Muscle of arm (tissue), 12 donors: Measurements from ENCODE around the gene PTPRN2. TPM values are rescaled to one million over a fixed set of nuclear protein-coding genes. Genes with fewer than 3 reads are reported as not detected.
"Not testable (repeated sequence)": the region's sequence is repeated elsewhere in the genome, so short reads cannot be mapped to it uniquely, and the experiment has no call there.

ENCODE experiments used
- DNase-seq: peaks from one replicate; pipeline ENCODE4 v3.0.0-alpha.2; 2013
- polyA plus RNA-seq, 12 donors: library from polyadenylated mRNA; unstranded; fragments of 120-200 nt; gene quantifications; one replicate each; pipeline ENCODE4 v1.2.1, GENCODE V29; 2013; ENCODE audit not compliant: insufficient read length in 12 of 12

Gene PTPRN2
- polyA plus RNA-seq, 12 donors = 1.6 to 8.7 (median 2.3) TPM; not detected in 1

DNA sequence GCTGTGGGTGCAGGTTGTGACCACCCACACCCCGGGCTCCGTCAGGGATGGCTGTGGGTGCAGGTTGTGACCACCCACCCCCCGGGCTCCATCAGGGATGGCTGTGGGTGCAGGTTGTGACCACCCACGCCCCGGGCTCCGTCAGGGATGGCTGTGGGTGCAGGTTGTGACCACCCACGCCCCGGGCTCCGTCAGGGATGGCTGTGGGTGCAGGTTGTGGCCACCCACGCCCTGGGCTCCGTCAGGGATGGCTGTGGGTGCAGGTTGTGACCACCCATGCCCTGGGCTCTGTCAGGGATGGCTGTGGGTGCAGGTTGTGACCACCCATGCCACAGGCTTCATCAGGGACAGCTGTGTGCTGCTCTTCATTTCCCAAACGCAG lies 53.5 kb downstream of the PTPRN2 start:
- DNase-seq = not testable (repeated sequence)

DNA sequence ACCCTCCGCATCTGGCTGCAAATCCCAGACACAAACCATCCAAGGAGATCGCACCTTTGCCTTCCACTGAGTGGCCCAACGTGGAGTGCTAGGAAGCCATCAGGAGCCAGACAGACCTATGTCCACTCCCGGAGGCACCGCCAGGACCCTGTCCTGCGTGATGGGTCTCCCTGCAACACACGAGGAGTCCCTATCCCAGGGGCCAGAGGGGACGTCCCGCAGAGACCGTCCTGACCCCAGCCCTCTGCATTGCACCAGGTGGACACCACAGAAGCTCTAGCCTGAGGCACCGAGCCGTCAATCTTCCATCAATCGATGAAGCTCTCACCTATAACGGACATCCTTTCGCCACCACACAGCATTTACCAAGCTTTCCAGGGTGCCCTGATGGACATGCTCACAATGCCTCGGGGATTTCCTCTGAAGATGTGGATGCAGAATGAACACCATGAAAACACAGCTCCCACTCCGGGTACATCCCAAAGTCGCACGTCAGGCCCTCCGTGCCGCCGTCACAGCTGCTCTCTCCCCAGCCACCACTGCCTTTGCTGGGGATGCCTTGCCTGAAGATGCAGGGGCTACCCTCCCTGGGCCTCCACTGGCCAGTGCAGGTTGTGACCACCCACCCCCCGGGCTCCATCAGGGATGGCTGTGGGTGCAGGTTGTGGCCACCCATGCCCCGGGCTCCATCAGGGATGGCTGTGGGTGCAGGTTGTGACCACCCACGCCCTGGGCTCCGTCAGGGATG lies 54.1 kb downstream of the PTPRN2 start:
- DNase-seq = no peak

DNA sequence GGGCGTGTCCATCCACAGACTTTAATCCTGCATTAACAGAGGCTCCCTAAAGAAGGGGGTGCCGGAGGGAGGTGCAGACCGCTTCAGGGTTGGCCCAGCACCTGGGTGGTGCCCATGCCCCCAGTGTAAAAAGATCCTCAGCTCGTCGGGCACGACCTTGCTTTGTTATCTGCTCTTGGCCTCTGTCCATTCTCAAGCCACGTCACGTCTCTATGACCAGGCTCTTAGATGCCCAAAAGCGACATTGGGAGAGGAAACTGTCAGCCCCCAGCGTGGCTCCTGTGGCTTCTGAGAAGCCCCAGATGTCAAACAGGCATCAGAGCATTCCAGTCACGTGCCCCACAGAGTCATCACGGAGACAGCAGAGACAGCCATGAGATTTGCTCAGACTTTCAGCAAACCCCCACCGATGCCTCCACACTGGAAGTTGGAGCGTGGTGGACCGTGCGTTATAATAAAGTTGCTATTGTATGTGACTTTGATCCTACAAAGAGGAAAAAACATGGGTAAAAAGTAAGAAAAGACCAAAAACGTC lies 55.5 kb downstream of the PTPRN2 start:
- DNase-seq = no peak

DNA sequence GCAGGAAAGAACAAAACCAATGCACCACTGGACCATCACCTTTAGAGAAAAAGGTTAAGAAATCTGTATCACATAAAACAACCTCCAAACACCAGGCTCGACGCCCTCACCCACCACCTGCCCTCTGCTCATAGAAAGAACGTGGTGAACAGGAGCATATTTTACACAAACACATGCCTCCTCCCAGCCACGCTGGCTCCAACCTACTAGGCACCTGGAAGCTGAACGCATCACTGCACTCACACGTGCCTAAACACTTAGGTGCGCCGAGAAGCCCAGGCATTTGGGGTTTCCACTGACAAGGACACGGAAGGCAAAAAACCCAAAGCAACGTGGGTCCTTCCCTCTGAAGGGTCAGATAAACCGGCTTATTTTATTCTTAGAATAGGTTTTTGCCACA lies 56.0 kb downstream of the PTPRN2 start:
- no peak for DNase-seq

DNA sequence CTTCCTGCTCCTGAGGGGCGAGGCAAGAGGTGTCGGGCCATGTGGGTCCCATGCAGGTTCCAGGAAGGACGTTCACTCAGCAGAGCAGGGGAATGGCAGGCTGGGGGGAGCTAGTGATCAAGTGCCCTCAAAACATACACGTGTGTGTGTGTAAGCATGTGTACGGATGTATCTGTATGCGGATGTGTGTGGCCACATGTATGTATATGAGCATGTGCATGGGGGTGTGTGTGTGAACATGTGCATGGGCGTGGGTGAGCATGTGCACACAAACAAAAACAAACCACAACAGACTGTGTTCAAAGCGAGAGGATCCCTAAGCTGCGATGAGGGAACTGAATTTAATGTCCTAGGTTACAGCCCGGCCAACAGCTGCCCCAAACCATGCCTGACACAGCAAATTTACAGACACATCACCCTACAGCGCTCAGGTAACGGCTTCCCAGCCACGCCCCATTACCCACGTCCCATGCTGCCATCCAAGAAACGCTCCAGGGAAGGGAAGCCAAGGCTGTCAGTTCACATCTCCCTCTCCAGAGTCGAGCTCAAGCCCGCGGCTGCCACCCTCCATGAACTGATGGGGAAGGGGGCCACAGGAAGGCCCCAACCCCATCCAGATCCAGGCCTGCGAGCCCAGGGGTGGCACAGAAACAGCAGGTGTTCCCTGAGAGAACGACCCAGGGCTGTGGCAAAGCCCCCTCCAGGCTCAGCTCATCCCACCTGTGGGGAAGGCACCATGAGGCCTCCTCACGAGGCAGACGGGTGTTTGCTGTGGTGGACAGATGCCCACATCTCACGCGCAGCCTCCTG lies 56.6 kb downstream of the PTPRN2 start:
- DNase-seq = no peak

DNA sequence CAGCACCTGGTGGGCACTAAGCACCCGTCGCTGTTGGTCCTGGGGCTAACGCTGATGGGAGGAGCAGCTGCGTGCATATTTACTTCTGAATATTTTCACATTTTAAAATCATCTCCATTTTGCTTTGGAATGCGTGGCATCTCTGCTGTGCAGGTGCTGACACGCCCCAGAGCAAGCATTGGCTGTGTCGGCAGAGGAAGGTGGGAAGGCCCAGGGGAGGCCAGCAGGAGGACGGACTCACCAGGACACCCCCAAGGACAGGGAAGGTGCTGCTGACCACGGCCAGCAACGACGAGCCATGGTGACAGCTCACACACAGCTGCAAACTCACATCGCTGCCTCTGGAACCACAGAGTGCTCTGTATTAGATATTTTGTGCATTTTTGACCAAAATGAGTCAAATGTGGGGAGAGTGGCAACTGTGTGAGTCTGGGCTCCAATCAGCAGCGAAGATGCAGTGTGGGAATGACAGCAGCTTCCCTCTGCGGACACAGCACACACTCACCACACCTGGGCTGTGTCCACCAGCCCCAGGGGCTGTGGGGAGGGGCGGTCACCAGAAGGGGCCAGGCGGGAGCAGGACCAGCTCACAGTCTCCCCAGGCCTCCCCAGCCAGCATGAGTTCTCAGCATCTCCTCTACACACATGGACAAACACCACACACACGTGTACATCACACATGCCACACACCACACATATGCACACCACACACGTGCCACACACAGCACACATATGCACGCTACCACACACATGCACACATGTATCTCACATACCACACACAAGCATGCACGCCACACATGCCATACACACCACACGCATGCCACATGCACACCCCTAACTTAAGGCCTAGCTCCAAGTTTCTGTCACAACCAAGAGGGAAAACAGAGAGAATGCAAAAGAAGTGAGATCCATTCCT lies 58.2 kb downstream of the PTPRN2 start:
- DNase-seq = no peak

DNA sequence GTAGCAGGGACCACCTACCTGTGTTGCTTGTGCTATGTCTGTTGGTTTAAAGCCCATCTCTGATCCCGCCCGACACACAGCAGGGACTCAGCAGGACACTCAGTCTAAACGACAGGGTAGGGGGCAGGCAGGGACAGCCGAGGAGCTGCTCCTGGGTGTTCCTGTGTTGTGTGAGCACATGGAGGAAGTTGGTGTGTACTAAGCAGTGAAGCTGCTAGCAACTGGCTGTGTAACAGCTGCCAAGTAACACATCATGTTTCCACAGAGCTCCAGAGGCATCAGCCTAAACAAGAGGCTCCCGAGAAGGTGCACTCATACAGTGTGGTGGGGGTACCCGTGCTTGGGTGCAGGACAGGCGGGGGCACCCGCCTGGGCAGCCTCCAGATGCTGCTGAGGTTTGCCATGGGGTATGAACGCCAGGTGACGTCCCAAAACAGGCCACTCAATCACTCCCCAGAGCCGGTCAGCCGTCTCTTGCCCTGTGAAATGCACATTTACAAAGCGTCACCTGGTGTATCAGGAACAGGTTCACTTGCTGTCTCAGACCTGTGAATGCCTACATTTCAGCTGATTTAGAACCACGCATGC lies 59.6 kb downstream of the PTPRN2 start:
- DNase-seq = no peak

DNA sequence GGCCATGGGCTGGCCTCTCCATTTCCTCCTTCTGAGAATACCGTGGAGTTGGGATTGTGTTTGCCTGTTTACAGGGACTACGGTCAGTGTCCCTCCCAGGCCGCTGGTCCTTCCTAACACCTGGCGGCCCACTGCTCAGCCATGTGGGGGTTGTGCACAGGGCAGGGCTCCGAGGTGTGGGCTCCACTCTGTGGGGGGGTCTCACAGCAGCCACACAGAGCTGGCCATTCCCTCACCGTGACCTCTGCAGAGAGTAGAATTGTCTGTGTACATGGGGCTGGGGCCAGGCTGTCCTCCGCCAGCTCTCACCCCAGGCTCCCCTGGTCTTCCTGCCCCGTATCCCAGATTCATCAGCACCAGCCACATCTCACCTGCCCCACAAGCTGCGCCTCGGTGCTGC lies 60.1 kb downstream of the PTPRN2 start:
- DNase-seq = no peak

DNA sequence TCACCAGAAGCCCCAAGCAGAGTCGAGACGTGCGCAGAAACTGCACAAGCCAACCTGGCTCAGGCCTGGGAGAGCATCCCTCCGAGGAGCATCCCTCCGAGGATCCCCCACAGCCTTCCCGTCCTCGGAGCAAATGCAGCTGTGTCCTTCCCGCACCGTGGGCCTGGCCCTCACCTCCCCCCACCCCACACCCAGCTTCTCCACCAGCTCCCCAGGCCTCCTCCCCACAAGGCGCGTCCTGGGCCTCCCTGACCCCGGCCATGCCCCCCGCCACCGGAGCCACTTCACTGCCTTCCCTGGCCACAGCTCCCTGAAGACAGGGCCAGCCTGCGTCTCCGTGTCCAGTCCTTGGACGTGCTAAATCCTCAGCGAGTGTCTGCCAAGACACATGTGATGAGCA lies 60.6 kb downstream of the PTPRN2 start:
- no peak for DNase-seq

DNA sequence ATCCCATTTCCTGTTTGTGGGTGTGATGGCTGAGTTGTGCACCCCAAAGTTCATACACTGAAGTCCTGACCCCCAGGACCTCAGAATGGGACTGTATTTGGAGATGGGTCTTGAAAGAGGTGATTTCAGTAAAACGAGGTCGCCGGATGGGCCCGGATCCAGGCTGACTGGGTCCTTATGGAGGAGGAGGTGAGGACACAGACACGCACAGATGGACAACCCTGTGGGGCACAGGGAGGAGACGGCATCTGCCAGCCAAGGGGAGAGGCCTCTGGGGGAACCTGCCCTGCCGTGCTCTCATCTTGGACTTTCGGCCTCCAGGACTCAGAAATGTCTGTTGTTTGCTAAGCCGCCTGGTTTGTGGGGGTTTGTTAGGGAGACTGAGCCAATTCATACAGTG lies 61.1 kb downstream of the PTPRN2 start:
- no peak for DNase-seq

DNA sequence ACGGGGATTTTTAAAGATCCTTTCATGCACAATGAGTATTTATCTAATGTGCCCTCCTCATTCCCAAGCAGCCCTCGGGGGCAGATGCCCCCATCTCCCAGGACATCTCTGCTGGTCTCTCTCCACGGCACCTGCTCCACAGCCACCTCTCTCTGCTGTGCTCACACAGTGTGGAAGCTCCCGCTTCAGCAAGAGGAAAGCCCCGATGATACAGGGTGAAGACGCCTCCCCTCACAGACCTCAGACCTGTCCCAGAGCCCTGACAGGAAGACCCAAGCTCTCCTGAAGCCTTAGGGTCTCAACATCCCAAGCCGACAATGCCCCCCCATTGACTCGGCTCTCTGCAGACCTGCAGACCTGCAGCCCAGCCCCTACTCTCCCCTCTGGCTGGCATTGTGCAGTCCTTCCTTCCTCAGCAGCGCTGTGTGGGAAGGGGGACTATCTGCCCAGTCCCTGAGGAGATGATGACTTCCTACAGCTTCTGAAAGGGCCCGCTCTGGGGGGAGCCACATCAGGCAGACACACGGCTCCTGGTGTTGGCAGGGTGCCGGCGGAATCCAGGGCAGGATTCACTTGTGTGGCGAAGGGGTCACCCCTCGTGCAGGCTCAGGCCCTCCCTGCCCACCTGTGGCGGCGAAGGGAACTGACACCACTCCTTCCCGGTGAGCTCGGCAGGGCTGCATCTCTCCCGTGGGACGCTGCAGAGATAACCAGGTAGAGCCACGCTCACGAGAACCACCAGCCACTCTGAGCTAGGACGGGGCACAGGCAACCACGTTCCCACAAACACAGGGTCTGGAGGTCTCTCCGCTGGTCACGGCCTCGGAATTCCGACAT lies 61.8 kb downstream of the PTPRN2 start:
- DNase-seq = no peak

DNA sequence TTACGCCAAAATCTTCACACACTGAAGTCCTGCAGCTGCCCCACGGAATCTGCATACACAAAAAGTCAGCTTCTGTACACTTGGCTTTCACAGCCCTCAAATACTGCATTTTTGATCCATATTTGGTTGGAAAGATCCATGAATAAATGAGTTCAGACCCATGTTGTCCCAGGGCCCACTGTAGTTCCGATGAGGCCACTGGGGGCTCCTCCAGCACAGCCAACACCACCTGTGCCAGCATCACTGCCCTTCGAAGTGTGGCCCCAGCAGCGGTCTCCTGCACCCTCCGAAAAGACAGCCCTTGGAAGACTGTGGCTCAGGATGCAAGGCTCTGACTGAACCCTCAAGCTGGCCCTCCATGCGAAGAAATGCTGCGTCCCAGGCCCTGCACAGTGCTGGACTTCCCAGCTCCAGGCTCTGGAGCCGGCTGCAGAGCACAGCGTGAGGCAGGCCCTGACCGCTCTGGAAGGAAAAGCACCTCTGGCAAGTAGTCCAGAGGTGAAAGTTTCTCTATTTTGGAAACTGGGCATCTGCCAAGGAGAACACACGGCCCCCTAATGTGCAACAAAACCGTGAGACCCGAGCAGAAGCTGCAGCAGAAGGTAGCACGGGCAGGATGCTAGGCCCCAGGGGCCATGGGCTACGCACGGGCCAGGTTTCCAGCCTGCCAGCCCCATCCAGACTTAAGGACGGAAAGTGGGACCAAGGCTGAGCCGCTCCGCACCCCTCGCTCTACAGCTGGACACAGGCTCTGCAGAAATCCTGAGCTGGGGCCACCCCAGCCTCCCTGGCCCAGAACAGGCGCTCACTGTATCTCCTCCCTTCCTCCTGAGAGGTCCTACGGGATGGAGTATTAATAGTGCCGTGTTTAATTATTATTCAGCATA lies 62.6 kb downstream of the PTPRN2 start:
- no peak for DNase-seq

DNA sequence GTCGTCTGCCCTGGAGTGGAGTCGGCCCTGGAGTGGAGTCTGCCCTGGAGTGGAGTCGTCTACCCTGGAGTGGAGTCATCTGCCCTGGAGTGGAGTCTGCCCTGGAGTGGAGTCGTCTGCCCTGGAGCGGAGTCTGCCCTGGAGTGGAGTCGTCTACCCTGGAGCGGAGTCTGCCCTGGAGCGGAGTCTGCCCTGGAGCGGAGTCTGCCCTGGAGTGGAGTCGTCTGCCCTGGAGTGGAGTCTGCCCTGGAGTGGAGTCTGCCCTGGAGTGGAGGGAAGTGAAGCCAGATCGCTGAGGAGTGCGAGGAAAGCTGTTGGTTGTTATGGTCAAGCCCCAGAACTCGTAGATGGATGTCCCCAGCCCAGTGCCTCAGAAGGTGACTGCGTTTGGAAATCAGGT lies 63.3 kb downstream of the PTPRN2 start:
- not testable (repeated sequence) for DNase-seq

DNA sequence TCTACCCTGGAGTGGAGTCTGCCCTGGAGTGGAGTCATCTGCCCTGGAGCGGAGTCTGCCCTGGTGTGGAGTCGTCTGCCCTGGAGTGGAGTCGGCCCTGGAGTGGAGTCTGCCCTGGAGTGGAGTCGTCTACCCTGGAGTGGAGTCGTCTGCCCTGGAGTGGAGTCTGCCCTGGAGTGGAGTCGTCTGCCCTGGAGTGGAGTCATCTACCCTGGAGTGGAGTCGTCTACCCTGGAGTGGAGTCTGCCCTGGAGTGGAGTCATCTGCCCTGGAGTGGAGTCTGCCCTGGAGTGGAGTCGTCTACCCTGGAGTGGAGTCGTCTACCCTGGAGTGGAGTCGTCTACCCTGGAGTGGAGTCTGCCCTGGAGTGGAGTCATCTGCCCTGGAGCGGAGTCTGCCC lies 63.7 kb downstream of the PTPRN2 start:
- not testable (repeated sequence) for DNase-seq

DNA sequence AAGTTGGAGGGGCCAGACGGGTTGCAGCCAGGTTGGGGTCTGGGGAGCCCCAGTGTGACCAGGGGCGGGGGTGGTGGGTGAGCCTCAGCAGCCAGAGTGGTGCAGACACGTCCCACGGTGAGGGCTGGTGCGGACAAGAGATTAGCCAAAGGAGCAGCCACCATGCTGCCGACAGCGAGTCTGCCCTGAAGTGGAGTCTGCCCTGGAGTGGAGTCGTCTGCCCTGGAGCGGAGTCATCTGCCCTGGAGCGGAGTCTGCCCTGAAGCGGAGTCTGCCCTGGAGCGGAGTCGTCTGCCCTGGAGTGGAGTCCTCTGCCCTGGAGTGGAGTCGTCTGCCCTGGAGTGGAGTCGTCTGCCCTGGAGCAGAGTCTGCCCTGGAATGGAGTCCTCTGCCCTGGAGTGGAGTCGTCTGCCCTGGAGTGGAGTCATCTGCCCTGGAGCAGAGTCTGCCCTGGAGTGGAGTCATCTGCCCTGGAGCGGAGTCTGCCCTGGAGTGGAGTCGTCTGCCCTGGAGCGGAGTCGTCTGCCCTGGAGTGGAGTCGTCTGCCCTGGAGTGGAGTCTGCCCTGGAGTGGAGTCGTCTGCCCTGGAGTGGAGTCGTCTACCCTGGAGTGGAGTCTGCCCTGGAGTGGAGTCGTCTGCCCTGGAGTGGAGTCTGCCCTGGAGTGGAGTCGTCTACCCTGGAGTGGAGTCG lies 64.3 kb downstream of the PTPRN2 start:
- DNase-seq = not testable (repeated sequence)

DNA sequence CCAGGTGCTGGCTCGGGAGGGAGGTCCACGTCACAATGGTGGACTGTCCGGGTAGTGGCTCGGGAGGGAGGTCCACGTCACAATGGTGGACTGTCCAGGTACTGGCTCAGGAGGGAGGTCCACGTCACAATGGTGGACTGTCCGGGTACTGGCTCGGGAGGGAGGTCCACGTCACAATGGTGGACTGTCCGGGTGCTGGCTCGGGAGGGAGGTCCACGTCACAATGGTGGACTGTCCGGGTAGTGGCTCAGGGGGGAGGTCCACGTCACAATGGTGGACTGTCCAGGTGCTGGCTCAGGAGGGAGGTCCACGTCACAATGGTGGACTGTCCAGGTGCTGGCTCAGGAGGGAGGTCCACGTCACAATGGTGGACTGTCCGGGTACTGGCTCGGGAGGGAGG lies 65.8 kb downstream of the PTPRN2 start:
- not testable (repeated sequence) for DNase-seq

DNA sequence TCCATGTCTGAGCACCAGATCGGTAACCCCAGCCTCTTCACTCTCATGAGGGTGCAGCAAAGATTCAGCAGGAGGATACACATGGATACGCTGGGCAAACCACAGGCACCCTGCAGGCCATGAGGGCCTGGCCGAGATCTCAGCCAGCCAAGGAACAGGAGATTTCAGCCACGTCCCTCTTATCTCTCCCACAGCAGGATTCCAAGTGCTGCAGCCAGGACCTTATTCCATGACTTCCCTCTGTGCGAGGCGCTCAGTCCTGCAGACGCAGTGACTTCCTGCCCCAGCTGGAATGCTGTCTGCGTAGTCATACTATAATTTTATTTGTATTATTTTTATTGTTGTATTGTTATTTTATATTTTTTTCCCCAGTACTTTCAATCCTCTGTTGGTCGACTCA lies 66.8 kb downstream of the PTPRN2 start:
- DNase-seq = no peak

DNA sequence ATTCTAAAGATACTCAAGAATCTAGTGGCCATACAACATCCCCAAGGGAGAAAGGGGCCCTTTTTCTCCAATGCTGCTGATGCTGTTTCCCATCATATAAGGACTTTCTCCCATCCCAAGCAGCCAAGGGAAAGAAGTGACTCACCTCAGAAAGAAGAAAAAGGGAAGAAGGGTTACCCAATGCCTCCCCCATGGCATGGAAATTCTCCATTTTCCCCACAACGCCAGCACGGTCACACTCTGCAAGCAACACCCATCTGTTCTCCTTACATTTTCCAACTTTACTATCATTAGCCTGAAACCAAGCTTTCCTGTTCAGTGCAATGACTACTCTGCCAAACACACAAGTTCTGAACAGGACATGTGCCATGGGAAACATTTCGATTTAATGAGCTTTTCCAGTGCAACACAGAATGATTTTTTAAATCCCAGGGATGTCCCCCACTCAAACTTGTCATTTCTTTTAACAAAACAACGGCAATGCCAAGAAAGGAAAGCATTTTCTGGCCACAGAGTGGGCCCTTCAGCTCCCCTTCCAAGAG lies 67.9 kb downstream of the PTPRN2 start:
- no peak for DNase-seq
